ENCODE results near the gene PRR18.

The PRR18 gene

DNA sequence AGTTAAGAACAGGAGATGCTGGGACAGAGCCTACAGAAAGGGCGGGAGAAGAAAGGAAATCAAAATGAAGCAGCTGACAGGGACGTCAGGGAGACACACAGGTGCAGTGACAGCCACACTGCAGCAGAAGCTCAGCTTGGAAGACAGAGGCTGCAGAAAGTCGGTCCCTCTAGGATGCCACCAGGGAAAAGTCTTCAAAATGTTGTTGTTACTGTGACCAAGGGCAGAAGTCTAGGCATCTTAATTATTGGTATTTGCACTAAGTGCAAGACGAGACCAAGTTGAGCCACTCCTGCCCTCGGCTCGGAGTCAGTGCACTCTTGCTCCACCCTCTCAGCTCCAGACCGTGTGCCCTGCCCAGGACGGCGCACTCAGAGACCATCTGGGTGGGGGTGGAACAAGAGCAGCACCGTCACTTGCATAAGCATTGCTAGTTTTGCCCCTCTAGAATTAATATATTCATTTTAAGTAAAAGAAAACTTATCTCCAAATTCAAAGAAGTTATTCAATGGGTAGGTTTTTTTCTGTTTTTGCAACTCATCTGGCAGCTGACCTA lies 2.6 kb downstream of the PRR18 start:
- no peak for DNase-seq

GRCh38 chr6:166304106-166304505 lies 4.1 kb downstream of the PRR18 start:
- no peak for DNase-seq

DNA sequence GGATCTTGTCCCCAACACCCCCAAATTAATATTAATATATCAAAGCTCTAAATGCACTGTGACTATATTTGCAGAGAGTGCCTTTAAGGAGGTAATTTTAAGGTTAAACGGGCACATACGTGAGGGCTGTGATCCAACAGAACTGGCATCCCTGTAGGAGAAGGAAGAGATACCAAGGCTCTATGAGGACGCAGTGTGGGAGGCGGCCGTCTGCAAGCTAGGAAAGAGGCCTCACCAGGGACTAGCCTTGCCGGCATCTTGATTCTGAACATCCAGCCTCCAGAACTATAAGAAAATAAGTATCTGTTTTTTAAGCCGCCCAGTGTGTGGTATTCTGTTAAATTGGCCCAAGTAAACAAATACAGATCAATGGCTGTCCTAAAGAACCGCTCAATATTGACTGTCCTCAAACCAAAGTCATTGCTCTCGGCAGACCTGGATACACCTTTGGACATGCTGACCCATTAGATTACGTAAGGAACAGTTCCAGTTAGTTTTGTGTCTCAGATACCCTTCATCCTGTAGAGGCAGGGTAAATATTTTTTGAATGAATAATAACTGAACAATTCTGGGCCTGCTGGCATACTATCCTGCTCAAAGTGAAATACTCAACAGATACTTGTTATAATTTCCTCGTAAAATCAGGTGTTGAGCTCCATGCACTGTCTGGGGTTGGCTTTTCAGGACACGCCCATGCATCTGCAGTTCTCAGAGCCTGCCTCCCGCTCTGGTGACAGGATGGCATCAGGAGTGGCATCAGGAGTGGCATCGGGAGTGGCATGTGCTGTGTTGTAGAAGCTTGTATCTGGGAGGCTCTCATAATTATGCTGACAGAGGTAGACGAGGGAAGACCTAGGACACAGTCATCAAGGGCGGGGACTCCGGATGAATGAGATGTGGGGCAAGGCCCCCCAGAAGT lies 6.3 kb downstream of the PRR18 start:
- no peak for DNase-seq

- no peak for DNase-seq
Observed at GRCh38 chr6:166300357-166300987, 7.7 kb downstream of the PRR18 start.

- DNase-seq: no peak
Observed at GRCh38 chr6:166297606-166298005, 10.6 kb downstream of the PRR18 start.

DNA sequence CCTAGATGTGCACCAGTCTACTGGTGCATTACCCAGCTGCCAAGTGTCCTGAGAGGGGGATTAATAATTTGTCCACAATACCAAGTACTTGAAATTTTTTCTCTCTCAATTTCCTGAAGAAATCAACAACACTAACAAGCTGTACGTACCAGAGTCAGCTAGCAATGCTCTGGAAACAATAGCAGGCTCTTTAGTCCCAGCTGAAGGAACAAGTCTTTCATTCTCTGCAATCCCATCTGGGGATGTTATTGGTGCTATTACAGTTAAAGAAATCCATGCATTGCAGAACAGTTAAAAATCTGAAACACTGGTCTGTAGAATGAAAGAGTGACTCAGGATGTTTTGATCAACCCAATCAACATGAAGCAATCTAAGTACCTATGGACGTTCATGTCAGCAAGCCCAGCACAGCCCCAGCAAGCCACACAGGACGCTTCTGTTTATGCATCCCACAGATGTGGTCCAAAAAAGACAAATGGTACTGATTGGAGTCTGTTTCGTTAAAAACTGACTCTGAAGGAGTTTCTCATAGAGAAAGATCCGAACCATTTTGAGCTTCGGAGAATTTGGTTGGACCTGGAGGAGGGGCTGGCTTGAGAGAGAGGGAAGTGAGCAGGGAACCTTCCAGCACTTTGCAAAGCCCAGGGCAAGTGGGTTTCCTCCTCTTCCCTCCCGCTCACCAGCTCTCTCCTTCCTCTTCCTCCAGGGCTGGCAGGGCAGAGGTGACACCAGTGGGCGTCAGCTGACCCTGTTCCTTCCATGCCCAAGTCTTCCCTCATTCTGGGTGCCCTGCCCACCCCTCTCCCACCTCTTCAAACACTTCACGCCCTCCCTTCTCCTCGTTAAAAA lies 11.9 kb downstream of the PRR18 start:
- no peak for DNase-seq

- no peak for DNase-seq
Observed at GRCh38 chr6:166293731-166294584, 14.2 kb downstream of the PRR18 start.

GRCh38 chr6:166289207-166290060 lies 18.8 kb downstream of the PRR18 start:
- DNase-seq: no peak

- DNase-seq: no peak
Observed at GRCh38 chr6:166286839-166287271, 21.3 kb downstream of the PRR18 start.

GRCh38 chr6:166285233-166285632 lies 23.0 kb downstream of the PRR18 start:
- no peak for DNase-seq

- no peak for DNase-seq
Observed at GRCh38 chr6:166284640-166285039, 23.6 kb downstream of the PRR18 start.

GRCh38 chr6:166282394-166283032 lies 25.7 kb downstream of the PRR18 start:
- DNase-seq: no peak

DNA sequence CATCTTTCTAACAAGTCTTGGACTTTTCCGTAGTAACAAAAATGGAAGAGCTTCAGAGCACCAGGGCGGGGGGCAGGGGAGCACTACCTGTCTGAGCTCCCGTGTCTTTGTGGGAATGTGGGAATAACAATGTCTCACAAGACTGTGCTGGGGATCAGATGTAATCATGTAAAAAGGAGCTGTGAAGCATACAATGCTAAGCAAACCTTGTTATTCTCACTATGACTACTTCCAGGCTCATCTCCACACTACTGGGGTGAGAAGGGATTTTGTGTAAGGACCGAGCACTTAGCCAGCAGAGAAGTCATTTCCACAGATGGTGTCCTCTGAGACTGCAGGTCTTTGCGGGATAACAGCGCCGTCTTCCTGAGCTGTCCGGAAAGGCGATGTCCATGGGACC lies 27.1 kb downstream of the PRR18 start:
- no peak for DNase-seq

- no peak for DNase-seq
Observed at GRCh38 chr6:166279393-166279679, 28.9 kb downstream of the PRR18 start.

- no peak for DNase-seq
Observed at GRCh38 chr6:166278579-166279392, 29.4 kb downstream of the PRR18 start.

DNA sequence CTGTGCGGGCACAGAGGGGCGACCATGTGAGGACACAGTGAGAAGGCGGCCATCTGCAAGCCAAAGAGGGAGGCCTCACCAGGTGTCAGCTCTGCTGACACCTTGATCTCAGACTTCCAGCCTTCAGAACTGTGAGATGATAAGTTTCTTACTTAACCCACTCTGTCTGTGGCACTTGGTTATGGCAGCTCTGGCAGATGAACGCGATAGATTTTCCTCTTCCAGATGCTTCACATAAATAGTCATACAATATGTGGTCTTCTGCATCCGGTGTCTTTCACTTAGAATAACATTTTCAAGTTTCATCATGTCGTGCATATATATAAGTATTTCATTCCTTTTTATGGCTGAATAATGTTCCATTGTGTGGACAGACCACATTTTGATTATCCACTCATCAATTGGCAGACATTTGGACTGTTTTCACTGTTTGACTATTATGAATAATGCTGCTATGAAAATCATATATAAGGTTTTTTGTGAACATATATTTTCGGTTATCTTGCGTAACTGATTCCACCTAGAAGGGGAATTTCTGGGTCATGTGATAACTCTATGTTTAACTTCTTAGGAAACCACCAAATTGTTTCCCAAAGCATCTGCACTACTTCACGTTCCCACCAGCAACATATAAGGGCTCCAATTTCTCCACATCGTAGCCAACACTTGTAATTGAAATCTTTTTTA lies 30.2 kb downstream of the PRR18 start:
- no peak for DNase-seq

- peak; percentile 67 for DNase-seq
Observed at GRCh38 chr6:166277018-166277417, 31.2 kb downstream of the PRR18 start.

DNA sequence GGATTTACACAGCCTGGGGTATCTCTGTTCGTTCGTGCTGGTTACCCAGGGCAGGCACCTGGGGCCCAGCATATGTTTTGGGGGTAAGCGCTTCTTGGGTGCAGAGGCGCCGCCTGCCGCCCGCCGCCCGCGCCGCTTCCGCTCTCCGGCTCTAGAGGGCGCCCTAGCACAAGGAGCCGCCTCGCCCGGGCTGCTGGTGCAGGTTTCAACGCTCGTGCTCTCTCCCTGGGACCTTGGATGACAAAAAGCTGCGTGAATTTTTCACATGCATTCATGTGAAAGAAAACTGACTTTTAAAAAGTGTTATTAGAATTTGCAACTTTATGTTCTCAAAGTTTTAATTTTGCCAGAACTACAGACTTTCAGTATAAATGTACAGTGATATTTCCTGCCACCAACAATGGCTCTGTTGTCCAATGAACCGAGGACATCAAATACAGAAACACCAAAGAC lies 32.5 kb downstream of the PRR18 start:
- peak; percentile 77 for DNase-seq

DNA sequence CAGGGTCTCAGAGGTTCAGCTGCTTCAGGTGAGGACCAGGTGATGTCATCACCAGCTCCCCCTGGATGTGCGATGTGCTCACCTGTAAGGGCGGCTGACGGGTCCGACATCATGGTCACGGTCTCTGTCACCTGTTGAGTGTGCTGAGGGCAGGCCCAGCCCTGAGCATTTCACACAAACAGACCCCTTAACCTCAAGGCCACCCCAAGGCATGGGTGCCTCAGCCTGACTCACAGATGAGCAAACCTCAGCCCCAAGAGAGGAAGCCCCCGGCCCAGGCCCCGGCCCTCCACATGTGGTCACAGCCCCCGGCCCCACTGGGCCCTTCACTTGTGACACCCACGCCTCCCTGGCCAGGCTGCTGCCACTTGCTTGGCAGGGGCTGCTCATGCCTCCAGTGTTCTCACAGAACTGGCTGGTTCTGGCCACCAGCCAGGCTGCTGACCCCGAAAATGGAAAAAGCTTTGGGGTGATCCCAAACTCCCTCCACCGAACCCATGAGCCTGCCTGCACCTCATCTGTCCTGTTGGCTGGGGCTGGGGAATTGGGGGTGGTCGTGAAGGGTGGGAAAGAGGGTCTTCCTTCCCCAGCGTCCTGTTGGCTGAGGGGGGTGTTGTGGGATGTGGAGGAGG lies 33.3 kb downstream of the PRR18 start:
- DNase-seq: no peak
